Hypothalamus (tissue), 51 donors: ENCODE results near the gene ANKRD17.
A peak's percentile ranks its signal among the peaks of the same experiment; 100 is the strongest.
"Not testable (repeated sequence)": the region's sequence is repeated elsewhere in the genome, so short reads cannot be mapped to it uniquely, and the experiment has no call there.

Source experiments
- DNase-seq, 51 donors: peaks; one replicate each; lab custom pipeline; 2025; lab: John Stamatoyannopoulos, UW

The ANKRD17 gene, protein sequence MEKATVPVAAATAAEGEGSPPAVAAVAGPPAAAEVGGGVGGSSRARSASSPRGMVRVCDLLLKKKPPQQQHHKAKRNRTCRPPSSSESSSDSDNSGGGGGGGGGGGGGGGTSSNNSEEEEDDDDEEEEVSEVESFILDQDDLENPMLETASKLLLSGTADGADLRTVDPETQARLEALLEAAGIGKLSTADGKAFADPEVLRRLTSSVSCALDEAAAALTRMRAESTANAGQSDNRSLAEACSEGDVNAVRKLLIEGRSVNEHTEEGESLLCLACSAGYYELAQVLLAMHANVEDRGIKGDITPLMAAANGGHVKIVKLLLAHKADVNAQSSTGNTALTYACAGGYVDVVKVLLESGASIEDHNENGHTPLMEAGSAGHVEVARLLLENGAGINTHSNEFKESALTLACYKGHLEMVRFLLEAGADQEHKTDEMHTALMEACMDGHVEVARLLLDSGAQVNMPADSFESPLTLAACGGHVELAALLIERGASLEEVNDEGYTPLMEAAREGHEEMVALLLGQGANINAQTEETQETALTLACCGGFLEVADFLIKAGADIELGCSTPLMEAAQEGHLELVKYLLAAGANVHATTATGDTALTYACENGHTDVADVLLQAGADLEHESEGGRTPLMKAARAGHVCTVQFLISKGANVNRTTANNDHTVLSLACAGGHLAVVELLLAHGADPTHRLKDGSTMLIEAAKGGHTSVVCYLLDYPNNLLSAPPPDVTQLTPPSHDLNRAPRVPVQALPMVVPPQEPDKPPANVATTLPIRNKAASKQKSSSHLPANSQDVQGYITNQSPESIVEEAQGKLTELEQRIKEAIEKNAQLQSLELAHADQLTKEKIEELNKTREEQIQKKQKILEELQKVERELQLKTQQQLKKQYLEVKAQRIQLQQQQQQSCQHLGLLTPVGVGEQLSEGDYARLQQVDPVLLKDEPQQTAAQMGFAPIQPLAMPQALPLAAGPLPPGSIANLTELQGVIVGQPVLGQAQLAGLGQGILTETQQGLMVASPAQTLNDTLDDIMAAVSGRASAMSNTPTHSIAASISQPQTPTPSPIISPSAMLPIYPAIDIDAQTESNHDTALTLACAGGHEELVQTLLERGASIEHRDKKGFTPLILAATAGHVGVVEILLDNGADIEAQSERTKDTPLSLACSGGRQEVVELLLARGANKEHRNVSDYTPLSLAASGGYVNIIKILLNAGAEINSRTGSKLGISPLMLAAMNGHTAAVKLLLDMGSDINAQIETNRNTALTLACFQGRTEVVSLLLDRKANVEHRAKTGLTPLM (N-terminal part only)

DNA sequence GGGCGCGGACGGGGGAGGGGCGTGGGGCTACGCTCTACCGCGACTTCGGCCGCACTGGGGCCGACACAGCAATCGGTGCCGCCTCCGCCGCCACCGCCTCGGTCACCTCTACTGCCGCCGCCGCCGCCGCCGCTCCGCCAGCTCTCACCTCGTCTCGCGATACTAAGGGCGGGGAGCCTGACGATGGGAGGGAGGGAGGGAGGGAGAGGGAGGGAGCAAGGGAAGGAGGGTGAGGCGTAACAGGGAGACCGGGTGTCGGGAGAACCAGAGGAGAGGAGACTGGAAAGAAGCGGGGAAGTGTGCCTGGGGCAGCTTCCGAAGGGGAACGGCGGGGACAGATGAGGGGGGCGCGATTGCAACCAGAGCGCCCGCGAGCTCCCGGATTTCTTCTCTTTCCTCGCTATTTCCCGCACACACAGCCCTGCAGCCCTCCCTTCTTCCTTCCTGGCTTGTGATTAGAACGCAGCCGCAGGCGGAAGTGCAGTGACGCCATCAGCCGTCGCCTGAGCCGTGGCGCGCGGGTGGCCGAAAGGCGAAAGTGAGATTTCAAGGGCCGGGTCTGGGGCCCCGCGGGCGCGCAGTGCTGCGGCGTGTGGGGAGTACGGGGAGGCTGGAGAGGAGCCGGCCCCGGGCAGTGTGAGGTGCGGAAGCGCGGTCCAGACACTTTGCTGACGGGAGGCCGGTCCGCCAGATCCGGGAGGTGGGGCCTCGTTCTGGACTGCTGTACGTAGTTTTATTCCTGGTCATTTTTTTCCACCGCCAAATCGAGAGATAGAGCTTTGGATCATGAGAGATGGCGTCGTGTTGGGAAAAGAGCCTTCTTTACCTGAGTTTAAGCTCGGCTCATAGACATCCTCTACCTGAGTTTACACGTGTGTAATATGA lies at the start of gene ANKRD17:
TSS of gene ANKRD17 (minus strand) at position 113 of the 885 bp plus-strand sequence. CDS start 130 bp downstream, outside the sequence.
- DNase-seq = peak; percentile 68 to 98 (median 87)

DNA sequence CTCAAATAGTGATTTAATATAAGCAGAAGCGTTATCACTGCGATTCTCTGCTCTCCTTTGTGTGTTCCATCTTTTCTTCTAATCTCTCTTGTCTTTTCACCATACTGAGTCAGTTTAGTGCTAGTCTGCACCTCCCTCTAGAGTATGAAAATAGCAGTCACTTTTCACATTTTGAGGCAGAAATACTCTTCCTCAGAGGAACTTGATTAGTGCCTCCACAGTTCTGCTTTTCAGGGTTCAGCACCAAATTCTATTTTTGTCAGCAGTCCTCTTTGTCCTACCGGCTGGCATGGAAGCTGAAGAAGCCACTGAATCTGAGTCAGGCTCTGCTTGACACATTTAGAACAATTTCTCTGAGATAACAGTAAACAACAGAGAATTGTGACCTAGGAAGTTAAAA lies 49.7 kb upstream of the ANKRD17 start:
- peak in 5 of 51 donors; percentile 2 to 30 (median 3) for DNase-seq

- DNase-seq = no peak
Measured at GRCh38 chr4:73303711-73304110, 45.1 kb upstream of the ANKRD17 start.

DNA sequence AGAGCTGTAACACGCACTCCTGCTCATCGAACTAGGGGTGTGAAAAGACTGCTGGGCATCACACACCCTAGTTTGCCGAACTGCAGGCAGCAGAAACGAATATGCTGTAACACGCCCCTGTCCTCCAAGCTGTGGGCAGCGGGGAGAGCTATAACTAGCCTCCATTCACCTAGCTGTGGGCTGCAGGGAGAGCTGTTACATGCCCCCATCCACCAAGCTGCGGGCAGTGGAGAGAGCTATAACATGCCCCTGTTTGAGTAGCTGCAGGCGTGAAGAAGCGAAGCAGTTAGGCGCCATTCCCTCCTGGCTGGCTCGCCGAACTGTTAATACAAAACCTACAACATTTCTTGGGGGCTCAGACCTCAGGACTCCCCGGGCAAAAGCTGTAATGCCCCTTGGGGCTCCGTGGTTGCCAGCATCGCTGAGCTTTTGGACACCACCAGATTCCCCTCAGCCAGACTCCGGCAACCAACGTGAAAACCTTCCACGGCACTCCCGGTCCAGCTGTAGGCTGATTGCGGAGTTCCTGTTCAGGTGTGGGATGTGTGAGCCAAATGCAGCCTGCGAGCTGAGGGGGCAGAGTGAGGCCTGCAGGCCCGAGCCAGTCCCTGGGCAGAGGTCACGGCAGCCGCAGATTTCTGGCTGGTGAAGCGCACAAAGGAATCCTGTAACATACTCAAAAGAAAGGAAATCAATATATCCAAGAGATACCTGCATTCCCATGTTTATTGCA lies 41.1 kb upstream of the ANKRD17 start:
- DNase-seq = no peak

- DNase-seq = not testable (repeated sequence)
Measured at GRCh38 chr4:73292661-73293060, 34.1 kb upstream of the ANKRD17 start.

DNA sequence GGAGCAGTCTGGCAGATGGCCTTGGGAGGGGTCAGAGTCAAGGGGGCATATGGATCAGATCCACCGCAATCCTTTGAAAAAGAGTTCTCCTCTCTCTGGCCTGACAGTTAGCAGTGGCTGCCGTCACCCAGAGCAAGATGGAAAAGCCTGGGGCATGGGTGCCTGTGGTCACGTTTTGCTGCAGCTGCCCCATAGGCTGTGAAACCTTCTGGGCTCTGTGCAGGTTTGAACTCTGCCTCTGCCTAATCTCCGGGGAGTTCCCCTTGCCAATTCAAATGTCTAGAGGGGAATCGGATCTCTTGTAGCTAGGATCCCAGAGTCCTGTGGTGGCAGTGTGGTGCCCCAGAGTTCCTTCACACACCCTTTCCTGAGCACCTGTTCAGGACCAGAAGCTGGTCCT lies 23.4 kb upstream of the ANKRD17 start:
- DNase-seq = no peak

GRCh38 chr4:73281396-73281795 lies 22.8 kb upstream of the ANKRD17 start:
- DNase-seq = peak in 6 of 51 donors; percentile 1 to 6 (median 4)

DNA sequence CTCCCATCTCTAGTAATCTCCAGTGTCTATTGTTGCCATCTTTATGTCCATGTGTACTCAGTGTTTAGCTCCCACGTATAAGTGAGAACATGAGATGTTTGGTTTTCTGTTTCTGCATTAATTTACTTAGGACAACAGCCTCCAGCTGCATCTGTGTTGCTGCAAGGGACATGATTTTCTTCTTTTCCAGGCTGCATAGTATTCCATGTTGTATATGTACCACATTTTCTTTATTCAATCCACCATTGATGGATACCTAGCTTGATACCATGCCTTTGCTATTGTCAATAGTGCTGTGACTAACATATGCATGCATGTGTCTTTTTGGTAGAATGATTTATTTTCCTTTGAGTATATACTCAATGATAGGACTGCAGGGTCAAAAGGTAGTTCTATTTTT lies 18.6 kb upstream of the ANKRD17 start:
- DNase-seq = no peak

DNA sequence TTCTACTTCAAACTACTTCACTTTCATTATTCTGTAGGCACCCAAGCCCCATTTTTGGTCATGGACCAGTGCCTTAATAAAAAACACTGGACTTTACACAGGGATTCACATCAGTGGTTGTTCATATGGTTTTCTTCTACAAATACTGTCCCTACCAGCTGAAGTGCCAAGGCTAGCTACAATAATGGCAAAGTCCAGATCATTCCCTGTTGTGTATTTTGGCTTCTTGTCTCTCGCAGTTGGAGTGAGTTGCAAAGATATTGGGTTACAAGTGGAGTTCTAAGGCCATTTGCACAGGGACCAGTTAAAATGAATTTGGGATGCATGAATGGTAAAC lies 16.7 kb upstream of the ANKRD17 start:
- no peak for DNase-seq

GRCh38 chr4:73272816-73273215 lies 14.2 kb upstream of the ANKRD17 start:
- DNase-seq = no peak

DNA sequence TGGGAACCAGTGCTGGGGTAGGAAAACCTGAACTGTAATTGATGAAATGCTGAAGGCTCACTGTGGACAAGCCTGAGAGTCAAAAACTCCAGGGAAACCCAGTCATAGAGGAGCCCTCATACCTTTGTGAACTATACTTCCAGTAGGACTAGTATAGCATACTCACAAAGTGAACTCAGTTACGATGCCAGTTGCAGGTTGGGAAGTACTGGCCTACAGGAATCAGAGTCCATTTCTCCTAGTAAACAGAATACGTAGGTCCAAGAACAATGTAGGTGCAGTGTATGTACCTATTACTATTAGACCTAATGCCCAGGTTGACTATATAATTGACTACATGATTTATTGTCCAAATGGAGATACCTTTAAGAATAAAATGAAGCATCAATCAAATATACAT lies 8.5 kb upstream of the ANKRD17 start:
- no peak for DNase-seq

DNA sequence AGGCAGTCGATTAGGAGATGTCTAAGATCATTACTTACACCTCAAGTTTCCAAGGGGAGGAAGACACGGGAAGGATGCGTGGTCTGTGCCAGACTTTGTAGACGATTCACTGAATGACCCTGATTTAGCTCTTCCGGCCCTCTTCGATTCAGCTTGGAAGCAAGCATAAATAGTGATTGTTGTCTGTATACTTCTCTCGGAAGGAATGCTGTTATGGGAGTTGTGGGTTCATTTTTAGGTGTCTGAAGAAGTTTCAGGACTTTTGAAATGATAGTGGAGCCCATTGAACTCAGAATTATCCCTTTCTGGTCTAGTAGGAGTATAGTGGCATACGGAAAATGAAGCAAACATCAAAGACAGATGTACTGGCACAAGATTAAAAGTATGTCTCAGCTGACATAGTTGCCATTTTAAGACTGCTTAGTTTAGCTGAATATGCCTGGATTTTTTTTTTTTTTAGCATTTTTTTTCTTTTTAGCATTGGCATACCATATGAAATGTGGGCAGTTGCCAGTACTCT lies 1.0 kb upstream of the ANKRD17 start:
- peak in 4 of 51 donors; percentile 8 to 50 (median 39) for DNase-seq

GRCh38 chr4:73258436-73258685 lies 237 bp downstream of the ANKRD17 start:
- peak in 22 of 51 donors; percentile 51 to 95 (median 83) for DNase-seq

DNA sequence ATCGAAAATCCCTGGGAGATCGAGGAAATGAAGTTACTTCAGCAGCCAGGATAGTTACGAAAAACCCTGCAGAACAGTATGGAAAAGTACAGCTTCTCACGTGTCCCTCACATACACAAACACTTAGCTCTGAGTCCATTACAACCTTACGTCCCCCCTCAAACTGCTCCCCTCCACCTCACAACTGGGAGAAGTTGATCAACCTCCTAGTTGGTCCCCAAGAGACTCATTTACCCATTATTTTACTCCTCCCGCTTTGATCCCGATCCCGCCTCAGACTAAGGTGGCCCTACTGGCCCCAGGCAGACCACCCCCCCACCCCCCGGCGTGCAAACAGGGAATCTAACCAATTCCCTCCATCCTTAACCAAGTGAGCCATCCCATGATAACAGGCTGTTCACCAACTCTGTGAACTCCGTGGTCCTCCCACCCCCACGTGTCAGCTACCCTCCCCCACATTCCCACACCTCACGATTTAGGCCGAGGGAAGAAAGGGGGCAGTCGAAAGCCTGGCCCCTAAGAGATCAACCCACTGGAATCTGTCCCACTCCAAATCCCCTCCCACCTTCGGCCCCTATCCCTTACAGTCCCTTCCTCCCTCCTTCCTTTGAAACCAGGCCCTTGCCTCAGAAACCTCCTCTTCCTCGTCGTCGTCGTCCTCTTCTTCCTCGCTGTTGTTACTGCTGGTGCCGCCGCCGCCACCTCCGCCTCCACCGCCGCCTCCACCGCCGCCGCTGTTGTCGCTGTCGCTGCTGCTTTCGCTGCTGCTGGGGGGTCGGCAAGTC lies 755 bp downstream of the ANKRD17 start:
- peak in 17 of 51 donors; percentile 2 to 69 (median 39) for DNase-seq

GRCh38 chr4:73257234-73257633 lies 1.4 kb downstream of the ANKRD17 start:
- peak in 47 of 51 donors; percentile 0 to 85 (median 38) for DNase-seq

- DNase-seq = not testable (repeated sequence)
Measured at GRCh38 chr4:73255847-73256246, 2.8 kb downstream of the ANKRD17 start.

DNA sequence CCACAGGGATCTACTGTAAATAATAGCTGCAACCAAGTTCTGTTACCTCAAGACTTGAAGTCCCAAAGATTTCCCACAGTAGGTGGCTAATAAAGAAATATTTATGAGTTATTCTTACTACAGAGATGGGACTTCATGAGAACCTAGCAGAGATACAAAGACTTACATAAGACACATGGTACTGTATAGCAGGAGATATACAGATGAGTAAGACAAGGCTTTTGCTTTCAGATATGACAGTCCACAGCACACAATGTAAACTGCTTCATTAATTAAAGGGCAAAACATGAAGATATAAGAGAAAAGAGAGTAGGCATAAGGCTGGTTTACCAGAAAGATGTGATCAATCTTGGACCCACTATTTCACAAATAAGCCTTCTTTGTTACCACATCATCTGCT lies 6.6 kb downstream of the ANKRD17 start:
- DNase-seq = no peak

- no peak for DNase-seq
Measured at GRCh38 chr4:73251384-73251783, 7.2 kb downstream of the ANKRD17 start.
